NCI-H1417 (cell line): Measurements from ENCODE around the gene DPP10.
A peak's percentile ranks its signal among the peaks of the same experiment; 100 is the strongest.

Source experiments
- DNase-seq, 3 experiments: peaks; one replicate each; lab custom pipeline; 2025; lab: John Stamatoyannopoulos, UW

Gene DPP10

DNA sequence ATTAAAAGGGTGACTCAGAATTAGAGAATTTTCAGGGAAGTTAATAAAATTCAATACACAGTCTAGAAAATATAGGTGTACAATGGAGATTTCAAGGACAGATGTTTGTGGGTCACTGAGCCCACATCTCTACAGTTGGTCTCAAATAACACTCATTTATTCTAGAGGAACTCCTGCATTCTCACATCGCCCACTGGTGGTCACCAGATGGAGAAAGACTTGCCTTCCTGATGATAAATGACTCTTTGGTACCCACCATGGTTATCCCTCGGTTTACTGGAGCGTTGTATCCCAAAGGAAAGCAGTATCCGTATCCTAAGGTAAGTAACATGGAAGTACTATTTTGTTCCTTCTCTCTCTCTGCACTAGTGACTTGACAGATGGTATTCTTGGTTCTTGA, 1297.1 kb downstream of the DPP10 start:
- no peak for DNase-seq

DNA sequence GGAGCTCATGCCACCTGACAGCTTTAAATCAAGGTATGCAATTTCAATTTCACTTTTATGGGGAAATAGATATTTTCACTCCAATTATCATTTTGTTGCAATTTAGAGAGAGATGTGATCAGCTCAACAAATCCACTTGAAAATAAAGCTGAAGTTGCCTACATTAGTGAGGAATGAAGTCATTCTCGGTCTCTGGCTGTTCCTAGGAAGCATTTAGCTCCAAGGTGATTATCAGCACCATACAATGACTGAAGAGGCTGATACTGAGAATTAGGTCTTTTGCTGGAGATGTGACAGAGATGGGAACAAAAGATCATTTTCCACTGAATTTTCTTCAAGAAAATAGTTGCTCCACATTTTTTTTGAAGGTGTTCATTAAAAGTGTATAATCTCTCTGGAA, 1303.7 kb downstream of the DPP10 start:
- no peak for DNase-seq

DNA sequence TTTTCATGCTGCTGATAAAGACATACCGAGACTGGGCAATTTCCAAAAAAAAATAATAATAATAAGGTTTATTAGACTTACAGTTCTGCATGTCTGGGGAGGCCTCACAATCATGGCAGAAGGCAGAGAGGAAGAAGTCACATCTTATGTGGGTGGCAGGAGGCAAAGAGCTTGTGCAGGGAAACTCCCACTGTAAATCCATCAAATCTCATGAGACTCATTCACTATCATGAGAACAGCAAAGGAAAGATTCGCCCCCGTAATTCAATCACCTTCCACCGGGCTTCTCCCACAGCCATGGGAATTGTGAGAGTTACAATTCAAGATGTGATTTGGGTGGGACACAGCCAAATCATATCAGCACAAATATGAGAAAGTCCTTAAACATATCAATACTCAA, 1314.8 kb downstream of the DPP10 start:
- DNase-seq, result no peak

DNA sequence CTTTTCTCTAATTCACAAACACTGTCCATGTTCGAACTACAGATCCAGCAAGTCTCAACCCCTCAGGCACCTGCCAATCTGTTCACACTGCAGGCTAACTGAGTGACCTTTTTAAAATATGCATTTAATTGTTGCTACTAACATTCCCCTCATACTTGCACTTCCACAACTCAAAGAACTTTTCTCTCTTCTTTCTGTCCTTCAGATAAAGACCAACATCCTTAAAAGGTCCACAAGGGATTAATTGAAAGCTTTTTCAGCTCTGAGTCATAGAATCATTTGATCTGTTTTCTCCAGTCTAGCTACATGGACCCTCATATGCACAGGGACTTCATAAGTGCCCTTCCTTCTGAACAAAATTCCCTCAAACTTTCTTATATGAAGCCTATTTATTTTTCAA, 1321.2 kb downstream of the DPP10 start:
- no peak for DNase-seq

DNA sequence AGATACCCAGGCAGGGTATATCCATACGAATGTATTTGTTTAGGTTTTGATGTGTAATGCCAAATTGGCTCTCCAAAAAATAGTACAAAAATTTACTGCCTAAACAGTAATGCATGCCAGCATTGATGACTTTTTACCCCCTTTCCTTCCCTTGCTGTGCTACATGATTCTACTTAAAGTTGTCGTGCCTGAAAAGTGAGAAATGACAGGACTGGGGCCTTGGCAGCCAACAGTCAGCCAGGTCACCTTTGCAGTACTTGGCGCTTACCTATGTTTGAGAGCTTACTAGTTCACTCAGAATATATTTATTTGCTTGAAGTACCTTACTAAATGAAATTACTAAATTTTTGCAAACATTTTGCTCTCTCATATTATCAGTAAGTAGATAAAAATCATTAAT, 1329.1 kb downstream of the DPP10 start:
- no peak for DNase-seq

DNA sequence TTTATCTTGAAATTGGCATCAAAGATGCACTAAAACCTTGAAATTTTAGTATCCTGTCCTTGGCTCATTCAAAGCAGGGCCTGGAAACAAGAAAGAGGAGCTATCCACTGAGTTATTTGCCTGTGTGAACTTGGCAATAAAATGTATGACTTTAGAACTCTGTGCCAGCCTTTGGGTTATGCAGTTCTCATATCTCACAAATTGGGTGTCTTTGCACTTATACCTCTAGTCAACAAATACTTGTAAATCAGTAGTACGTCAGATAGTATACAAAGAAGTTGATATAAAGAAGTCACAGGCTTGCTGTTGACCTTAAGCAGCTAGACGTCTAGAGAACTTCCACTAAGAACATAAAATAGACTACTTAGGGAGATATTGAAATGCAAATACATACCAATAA, 1331.9 kb downstream of the DPP10 start:
- DNase-seq, result no peak

DNA sequence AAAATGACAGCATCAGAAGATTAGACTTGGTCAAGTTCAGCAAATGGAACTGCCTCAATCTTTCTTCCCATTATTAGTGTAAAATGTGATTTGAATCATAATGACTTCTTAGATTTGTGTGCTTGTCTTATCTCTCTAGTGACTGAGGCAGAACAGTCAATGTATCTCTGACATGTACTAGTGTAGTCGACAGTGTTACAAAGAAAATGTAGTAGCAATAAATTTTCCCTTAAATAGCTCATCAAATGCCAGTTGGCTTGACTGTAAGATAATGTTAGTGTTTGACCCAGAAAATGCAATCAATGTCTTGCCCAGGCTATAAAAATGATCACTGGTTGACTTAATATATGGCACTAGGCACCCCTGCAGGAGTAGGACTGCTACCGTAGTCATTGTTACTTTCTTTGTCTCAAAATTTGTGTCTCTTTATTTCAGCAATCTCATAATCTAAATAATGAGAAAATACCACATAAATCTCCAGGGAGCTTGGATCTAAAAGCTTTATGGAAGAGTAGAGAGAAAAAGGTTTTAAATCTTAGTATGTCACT, 1336.7 kb downstream of the DPP10 start:
- no peak for DNase-seq

DNA sequence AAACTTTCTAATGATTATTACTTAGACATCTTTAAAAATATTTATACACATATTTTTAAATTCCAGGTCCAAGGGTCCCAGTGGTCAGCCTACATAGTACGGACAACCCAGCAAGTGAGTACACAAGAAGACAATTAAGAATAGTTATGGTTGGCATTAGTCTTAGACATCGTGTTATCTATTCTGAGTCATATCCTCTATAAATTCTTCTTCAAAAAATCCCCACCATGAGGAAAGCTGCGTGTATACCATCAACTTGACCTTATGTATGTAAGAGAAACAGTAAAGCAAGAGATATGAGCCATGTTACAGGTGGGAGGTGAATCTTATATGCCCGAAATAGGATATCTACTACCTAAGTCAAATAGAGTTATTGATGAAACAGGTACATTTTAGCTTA, 1339.8 kb downstream of the DPP10 start:
- no peak for DNase-seq

DNA sequence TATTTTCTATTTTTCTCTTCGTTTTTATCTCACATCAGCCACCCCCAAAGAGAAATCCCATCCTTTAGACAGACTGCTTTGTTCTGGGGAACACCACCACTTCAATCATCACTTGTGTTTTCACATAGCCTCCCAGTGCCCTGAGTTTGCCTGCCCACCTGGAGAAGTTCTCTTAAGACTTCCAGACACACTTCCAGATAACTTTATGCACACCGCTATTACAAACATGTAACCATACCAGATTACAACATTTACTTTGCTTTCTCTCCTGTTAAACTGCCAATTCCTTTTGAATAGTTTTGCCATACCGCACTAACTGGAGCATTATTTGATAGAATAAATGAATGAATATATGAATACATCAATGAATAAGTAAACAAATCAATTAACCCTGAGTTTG, 1353.6 kb downstream of the DPP10 start:
- DNase-seq, result no peak

DNA sequence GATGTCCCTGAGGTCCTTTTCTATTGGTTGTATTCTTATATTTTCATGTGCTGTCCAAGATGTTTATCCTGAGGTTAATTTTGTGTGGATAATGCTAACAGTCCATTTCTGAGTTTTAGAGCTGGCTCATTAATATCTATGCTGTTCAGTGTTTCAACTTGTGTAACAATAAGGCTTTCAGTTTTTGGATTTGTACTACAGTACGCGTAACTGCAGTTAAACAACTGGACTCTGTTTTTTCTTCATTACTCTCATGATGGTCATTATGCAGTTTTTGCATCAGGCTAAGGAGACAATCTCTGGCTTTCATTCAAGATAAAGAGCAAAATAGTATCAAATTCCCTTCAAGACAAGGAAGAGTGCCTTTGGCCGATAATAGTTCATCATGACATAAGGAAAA, 1364.8 kb downstream of the DPP10 start:
- DNase-seq, result no peak

DNA sequence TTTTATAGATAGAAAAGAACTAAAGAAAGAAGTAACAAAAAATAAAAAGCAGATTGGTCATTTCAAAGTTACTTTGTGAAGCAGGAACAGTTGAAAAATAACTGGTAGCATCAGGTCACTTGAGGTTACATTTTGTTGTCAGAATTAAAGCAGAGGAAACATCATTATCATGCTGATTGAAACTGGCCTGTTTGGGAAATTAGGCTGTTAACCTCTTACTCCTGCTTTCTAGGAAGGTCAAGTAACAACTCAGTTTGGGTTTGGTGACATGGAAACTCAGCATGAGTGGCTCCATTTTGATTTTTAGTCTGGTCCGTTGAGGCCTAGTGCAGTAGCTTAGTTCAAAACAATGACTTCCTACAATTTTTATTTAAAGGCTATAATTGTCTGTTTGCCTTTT, 1383.5 kb downstream of the DPP10 start:
- no peak for DNase-seq

DNA sequence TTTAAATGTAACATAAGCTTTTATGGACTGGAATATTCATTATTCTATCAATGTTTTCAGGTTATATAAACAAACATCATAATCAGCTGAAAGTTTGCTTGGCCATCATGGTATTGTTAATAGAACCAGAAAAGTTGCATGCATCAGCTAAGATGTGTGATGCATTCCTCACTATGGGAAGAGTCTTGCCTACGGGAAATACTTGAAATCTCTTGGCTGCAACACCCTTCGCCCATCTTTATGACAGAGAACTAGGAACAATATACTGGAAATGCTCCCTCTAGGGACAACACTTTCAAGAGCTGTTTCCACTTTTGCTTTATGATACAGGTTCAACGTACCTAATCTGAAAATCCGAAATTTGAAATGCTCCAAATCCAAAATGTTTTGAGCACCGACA, 1390.8 kb downstream of the DPP10 start:
- DNase-seq, result no peak

DNA sequence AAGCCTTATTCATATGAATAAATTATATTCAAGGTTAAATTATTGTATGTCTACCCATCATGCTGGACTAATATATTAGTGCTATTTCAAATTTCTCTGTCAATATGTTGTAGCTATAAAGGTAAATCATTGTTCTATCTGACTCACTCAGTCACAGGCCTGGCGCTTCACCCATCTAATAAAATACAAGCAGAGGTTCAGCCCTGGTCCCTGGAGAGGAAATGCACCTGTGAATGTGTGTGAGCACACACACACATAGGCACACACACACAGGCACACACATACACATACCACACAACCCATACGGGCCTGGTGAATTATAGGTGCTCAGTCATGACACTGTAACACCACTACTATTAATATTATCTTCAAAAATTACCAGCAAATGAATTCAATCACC, 1396.1 kb downstream of the DPP10 start:
- peak in 1 of 3 experiments; percentile 17 for DNase-seq

DNA sequence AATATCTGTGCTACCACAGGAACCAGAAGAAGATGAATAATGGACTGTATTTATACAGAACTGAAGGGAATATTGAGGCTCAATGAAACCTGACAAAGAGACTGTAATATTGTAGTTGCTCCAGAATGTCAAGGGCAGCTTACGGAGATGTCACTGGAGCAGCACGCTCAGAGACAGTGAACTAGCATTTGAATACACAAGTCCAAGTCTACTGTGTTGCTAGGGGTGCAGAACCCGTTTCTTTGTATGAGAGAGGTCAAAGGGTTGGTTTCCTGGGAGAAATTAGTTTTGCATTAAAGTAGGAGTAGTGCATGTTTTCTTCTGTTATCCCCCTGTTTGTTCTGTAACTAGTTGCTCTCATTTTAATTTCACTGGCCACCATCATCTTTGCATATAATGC, 1399.9 kb downstream of the DPP10 start:
- no peak for DNase-seq

DNA sequence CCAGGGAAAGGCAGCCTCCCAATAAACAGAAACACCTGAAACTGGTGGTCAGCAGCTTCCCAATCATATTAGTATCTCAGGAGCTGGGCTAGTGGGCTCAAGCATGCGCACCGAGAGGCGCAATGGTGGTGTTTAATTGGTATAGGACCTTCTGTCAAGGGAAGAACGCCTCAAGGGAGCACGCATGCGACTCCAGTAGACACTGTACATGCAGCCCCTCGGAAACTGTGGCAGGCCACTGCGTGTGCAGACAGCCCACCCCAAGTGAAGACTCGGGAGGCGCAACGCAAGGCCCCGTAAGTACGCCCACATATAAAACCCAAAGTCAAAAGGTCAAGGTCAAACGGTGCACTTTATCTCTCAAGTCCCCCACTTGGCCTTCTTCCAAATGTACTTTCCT, 1405.8 kb downstream of the DPP10 start:
- DNase-seq, result no peak

DNA sequence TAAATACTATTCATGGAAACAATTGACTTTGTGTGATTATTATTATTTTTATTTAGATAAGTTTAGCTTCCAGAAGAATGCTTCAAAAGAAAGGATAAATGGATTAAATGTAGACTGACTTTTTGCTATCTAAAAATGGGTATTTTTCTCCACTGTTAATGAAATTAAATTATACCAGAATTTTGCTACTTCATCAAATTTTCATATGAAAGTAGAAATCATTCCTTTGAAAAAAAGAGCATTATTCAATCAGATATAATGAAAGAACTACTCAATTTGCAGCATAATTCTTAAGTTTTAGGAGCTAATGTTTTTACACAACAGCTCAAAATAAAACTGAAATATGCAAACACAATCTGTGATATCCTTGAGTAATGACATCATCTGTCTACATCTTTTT, 1424.6 kb downstream of the DPP10 start:
- no peak for DNase-seq

DNA sequence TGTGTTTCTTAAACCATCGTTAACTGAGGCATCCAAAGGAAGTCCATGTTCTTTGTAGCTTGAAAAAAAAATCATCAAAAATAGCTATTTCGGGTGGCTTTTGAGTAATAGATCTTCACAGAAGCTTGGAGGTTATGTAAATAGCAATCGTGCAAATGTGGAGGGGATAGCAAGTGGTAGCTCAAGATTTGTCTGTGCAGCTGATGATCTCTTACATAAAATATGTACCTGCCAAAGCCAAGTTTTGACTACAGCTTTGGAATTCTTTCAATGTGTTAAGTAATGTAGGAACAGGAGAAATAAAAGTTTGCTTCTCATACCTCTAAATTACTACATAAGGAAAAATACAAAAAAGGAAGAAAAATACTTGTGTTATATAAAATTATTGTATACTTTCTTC, 1432.0 kb downstream of the DPP10 start:
- no peak for DNase-seq

DNA sequence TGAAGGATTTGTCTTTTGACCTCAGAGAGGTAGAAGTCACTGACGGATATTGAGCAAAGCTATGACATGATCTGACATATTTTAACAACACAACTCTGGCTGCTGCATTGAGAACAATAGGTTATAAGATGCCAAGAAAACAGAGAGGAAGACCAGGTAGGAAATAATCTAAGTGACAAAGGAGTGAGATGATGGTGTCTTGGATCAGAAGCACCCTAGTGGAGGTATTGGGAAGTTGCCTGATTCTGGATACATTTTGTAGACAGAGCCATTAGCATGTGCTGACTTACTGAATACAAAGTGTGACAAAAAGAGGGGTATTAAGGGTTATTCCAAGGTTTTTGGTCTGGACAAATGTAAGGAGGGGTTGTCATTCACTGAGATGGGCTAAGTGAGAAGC, 1438.1 kb downstream of the DPP10 start:
- no peak for DNase-seq

DNA sequence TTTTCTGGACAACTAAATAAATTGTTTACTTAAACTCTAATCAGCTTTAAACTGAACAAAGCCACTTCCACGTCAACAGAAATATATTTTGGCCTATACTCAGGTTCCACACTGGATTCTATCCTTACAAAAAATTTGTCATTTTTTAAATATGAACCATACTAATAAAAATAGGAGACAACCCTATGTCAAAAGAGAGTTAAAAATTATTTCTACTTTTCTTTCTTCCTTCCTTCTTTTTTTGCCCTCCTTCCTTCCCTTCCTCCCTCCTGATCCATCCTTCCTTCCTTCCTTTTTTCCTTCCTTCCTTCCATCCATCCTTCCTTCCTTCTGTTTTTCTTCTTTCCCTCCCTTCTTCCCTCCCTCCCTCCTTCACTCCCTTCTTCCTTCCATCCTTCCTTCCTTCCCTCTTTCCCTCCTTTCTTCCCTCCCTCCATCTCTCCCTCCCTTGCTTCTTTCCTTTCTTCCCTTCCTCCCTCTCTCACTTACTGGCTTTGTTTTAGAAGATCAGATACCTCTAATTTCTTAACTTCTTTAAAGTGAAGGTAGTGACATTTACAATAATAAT, 1444.9 kb downstream of the DPP10 start:
- no peak for DNase-seq
